Measurements from ENCODE around the gene SIGLEC14. TPM values are rescaled to one million over a fixed set of nuclear protein-coding genes. Genes with fewer than 3 reads are reported as not detected.

The SIGLEC14 gene
- total and polyA plus RNA-seq, 2 experiments from 2014 or later = not detected

DNA sequence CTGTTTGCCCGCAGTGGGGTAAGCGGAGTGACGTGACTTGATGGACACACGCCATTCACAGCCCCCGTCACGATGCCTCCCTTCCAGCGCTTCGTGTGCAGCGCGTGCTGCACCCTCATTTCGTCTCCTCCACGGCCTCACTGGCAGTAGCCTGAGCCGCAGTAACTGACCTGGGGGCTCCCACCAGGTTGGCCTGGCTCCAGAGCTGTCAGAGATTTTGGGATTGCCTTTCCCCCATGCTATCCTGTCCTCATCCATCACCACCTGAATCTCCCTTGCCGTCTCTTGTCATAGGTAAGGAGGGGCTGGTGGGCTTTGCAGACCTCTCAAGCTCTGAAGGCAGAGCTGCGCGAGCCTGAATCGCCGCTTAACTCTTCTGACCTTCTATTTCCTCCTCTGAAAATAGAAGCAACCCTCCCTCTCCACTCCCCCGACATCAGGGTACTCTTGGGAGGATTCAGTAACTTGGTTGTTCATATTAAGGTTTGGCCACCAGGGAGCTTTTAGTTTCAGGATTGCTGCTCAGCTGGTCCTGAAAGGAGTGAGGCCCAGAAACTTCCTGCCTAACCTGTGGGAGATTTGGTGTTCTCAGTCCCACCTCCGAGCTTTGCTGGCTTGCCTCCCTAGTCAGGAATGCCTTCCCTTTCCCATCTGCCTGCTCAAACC, 44.3 kb downstream of the SIGLEC14 start:
- H3K9me3 Mint-ChIP-seq = peaks cover 80% of the 10 kb centered on the region
- Histone ChIP-seq H3K79me2 (replicated peaks; ENCODE audit: insufficient read depth) (no peaks in the 10 kb centered on the region), H3K4me1 (ENCODE audit: insufficient read depth) (no peaks in the 10 kb centered on the region; the same call in 1 of the 2 replicates), H3K9me2 (ENCODE audit: insufficient read depth) (no peaks in the 10 kb centered on the region), H3F3A (replicated peaks; ENCODE audit: low read depth) (no peaks in the 10 kb centered on the region), H3K27me3 (ENCODE audit: insufficient read depth) (peaks cover 34% of the 10 kb centered on the region), H4K20me1 (replicated peaks; ENCODE audit: insufficient read depth) (no peaks in the 10 kb centered on the region), H3K36me3 (ENCODE audit: insufficient read depth) (no peaks in the 10 kb centered on the region), H3K4me2 (no peak overlapping the region), H3K27ac (ENCODE audit: low read depth) (no peak overlapping the region), H3K4me3 (no peak overlapping the region), H2AFZ (no peak overlapping the region)
- peaks cover 10% of the 10 kb centered on the region for H3K27me3 Mint-ChIP-seq (ENCODE audit: insufficient read depth, low read depth, poor library complexity)
- no peak overlapping the region for H3K27ac Mint-ChIP-seq
- H3K4me3 Mint-ChIP-seq = no peak overlapping the region
- no peaks in the 10 kb centered on the region for H3K4me1 Mint-ChIP-seq
- peaks cover 12% of the 10 kb centered on the region for H3K36me3 Mint-ChIP-seq (ENCODE audit: low read depth)
- no peak for TF ChIP-seq EZH2phosphoT487 (IDR thresholded peaks at IDR 0.05; ENCODE audit: unreplicated experiment)
- ATAC-seq (no peak), DNase-seq (ENCODE audit: low spot score) (peak; percentile 43)

DNA sequence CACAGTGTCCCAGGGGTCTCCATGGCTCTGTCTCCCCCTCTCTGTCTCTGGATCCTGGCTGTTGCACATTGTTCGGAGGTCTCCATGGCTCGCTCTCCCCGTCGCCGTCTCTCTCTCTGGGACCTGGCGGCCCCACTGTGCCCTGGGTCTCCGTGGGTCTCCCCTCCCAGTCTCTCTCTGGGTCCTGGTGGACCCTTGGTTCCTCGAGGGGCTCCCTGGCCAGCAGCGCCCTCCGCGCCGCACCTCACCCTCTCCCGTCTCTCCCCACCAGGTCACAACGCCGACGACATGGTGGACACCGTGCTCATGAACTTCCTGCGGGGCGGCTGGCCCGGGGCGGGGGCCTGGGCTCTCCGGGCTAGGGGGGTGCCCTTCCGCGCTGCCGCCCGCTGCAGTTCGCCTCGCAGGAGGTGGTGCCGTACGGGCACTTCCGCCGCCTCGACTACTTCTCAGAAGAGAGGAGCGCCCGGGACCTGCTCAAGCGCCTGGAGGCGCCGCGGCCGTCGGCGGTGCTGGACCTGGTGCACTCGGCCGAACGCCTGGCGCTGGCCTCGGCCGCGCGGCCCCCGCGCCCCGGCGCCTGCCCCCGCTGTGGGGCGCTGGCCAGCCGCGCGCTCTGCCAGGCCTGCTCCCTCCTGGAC, 45.6 kb downstream of the SIGLEC14 start:
- Histone ChIP-seq H3K4me3 (peak overlapping the region; percentile 55; the same call in 1 of the 2 replicates), H3K79me2 (replicated peaks; ENCODE audit: insufficient read depth) (no peaks in the 10 kb centered on the region), H3K4me2 (peak overlapping the region; percentile 75), H3K36me3 (ENCODE audit: insufficient read depth) (no peaks in the 10 kb centered on the region), H3K27me3 (ENCODE audit: insufficient read depth) (peaks cover 34% of the 10 kb centered on the region), H4K20me1 (replicated peaks; ENCODE audit: insufficient read depth) (no peaks in the 10 kb centered on the region), H3F3A (replicated peaks; ENCODE audit: low read depth) (no peaks in the 10 kb centered on the region), H3K4me1 (ENCODE audit: insufficient read depth) (no peaks in the 10 kb centered on the region; the same call in 1 of the 2 replicates), H3K27ac (ENCODE audit: low read depth) (no peak overlapping the region), H2AFZ (peak overlapping the region; percentile 93), H3K9me2 (ENCODE audit: insufficient read depth) (no peaks in the 10 kb centered on the region)
- DNase-seq (ENCODE audit: low spot score) (peak; percentile 67), ATAC-seq (peak; percentile 82)
- Mint-ChIP-seq H3K36me3 (ENCODE audit: low read depth) (peaks cover 11% of the 10 kb centered on the region), H3K9me3 (peaks cover 79% of the 10 kb centered on the region), H3K4me1 (no peaks in the 10 kb centered on the region), H3K4me3 (no peak overlapping the region), H3K27ac (no peak overlapping the region), H3K27me3 (ENCODE audit: insufficient read depth, low read depth, poor library complexity) (peaks cover 13% of the 10 kb centered on the region)
- no peak for TF ChIP-seq ZNF331 (CRISPR knock-in tag; IDR thresholded peaks at IDR 0.05; ENCODE audit: low read depth)
- TF ChIP-seq EZH2 (IDR thresholded peaks at IDR 0.05; ENCODE audit: low read depth, unreplicated experiment) = no peak
- TF ChIP-seq, protein P1, sequence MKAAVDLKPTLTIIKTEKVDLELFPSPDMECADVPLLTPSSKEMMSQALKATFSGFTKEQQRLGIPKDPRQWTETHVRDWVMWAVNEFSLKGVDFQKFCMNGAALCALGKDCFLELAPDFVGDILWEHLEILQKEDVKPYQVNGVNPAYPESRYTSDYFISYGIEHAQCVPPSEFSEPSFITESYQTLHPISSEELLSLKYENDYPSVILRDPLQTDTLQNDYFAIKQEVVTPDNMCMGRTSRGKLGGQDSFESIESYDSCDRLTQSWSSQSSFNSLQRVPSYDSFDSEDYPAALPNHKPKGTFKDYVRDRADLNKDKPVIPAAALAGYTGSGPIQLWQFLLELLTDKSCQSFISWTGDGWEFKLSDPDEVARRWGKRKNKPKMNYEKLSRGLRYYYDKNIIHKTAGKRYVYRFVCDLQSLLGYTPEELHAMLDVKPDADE (IDR thresholded peaks at IDR 0.05) = no peak
- TF ChIP-seq, protein P2, sequence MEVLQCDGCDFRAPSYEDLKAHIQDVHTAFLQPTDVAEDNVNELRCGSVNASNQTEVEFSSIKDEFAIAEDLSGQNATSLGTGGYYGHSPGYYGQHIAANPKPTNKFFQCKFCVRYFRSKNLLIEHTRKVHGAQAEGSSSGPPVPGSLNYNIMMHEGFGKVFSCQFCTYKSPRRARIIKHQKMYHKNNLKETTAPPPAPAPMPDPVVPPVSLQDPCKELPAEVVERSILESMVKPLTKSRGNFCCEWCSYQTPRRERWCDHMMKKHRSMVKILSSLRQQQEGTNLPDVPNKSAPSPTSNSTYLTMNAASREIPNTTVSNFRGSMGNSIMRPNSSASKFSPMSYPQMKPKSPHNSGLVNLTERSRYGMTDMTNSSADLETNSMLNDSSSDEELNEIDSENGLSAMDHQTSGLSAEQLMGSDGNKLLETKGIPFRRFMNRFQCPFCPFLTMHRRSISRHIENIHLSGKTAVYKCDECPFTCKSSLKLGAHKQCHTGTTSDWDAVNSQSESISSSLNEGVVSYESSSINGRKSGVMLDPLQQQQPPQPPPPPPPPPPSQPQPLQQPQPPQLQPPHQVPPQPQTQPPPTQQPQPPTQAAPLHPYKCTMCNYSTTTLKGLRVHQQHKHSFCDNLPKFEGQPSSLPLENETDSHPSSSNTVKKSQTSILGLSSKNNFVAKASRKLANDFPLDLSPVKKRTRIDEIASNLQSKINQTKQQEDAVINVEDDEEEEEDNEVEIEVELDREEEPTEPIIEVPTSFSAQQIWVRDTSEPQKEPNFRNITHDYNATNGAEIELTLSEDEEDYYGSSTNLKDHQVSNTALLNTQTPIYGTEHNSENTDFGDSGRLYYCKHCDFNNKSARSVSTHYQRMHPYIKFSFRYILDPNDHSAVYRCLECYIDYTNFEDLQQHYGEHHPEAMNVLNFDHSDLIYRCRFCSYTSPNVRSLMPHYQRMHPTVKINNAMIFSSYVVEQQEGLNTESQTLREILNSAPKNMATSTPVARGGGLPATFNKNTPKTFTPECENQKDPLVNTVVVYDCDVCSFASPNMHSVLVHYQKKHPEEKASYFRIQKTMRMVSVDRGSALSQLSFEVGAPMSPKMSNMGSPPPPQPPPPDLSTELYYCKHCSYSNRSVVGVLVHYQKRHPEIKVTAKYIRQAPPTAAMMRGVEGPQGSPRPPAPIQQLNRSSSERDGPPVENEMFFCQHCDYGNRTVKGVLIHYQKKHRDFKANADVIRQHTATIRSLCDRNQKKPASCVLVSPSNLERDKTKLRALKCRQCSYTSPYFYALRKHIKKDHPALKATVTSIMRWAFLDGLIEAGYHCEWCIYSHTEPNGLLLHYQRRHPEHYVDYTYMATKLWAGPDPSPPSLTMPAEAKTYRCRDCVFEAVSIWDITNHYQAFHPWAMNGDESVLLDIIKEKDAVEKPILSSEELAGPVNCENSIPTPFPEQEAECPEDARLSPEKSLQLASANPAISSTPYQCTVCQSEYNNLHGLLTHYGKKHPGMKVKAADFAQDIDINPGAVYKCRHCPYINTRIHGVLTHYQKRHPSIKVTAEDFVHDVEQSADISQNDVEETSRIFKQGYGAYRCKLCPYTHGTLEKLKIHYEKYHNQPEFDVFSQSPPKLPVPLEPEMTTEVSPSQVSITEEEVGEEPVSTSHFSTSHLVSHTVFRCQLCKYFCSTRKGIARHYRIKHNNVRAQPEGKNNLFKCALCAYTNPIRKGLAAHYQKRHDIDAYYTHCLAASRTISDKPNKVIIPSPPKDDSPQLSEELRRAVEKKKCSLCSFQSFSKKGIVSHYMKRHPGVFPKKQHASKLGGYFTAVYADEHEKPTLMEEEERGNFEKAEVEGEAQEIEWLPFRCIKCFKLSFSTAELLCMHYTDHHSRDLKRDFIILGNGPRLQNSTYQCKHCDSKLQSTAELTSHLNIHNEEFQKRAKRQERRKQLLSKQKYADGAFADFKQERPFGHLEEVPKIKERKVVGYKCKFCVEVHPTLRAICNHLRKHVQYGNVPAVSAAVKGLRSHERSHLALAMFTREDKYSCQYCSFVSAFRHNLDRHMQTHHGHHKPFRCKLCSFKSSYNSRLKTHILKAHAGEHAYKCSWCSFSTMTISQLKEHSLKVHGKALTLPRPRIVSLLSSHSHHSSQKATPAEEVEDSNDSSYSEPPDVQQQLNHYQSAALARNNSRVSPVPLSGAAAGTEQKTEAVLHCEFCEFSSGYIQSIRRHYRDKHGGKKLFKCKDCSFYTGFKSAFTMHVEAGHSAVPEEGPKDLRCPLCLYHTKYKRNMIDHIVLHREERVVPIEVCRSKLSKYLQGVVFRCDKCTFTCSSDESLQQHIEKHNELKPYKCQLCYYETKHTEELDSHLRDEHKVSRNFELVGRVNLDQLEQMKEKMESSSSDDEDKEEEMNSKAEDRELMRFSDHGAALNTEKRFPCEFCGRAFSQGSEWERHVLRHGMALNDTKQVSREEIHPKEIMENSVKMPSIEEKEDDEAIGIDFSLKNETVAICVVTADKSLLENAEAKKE (CRISPR knock-in tag; IDR thresholded peaks at IDR 0.05) = no peak
- TF ChIP-seq STAT1 (IDR thresholded peaks at IDR 0.05; ENCODE audit: unreplicated experiment) = no peak
- TF ChIP-seq CREB1 (CRISPR knock-in tag; IDR thresholded peaks at IDR 0.05; ENCODE audit: low read depth) = no peak
- no peak for TF ChIP-seq JUNB (IDR thresholded peaks at IDR 0.05; ENCODE audit: unreplicated experiment)
- no peak for TF ChIP-seq NANOG (IDR thresholded peaks at IDR 0.05; ENCODE audit: borderline replicate concordance)

Measured in GM23338 (cell line).